CD4-positive, alpha-beta T cell treated with Interferon alpha-2 for 1 hour (primary cell): ENCODE measurements around the gene EVC.

Experiments
- DNase-seq, 2 donors: peaks; one replicate each; pipeline ENCODE4 v3.0.0-alpha.2; 2020 to 2022

EVC gene

DNA sequence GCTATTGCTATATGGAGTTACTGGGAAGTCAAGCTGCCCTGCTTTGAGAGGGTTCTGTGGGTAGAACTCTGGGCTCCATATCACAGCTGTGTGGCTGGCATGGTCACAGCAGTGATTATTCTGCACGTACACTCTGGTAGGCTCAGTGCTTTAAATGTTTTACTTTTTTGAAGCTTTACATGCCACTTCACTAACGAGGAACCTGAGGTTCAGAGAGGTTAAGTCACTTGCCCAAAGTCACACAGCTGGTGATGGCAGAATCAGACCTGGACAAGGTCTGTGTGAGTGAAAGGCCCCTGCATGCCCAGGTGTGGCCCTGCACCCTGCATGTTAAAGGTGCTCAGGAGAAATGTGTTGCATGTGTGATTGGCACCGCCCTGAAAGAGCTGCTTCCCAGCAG is 24.5 kb downstream of the EVC start:
- DNase-seq = no peak

DNA sequence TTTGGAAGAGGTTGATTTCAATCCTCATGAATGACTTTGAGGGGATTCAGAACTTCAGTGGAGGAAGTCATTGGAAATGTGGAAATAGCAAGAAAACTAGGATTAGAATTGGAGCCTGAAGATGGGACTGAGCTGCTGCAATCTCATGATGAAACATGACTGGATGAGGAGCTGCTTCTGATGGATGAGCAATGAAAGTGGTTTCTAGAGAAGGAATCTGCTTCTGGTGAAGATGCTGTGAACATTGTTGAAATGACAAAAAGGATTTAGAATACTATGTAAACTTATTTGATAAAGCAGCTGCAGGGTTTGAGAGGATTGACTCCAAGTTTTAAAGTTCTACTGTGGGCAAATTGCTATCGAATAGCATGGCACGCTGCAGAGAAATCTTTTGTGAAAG is 27.1 kb downstream of the EVC start:
- no peak for DNase-seq

DNA sequence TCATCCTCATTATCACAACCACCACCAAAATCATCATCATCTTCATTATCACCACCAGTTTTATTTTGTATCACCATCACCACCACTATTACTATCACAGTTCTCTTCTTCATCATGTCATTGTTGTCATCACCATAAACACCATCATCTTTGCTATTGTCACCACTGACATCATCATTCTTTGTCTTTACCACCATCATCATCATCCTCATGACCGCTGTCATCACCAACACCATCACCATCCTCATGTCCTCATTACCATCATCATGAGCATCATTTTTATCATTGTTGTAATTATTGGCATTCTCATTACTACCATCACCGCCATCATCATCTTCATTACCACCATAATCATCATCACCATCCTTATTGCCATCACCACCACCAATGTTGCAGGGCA is 31.4 kb downstream of the EVC start:
- DNase-seq = no peak

DNA sequence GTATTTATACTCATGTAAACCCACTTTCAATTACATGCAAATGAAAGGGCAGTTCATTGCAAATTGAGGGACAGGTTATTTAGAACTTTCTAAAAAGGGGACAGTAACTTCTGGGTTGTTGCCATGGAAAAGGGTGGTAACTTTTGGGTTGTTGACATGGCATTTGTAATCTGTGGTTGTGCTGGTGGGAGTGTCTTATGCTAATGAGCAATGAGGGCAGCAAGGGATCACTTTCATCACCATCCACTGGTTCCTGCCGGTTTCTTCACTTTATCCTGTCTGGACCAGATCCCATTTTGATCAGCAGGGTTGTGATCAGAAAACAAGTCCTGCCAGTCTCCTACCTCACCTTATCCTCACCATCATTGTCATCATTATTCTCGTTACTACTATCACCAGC is 32.0 kb downstream of the EVC start:
- DNase-seq = no peak

DNA sequence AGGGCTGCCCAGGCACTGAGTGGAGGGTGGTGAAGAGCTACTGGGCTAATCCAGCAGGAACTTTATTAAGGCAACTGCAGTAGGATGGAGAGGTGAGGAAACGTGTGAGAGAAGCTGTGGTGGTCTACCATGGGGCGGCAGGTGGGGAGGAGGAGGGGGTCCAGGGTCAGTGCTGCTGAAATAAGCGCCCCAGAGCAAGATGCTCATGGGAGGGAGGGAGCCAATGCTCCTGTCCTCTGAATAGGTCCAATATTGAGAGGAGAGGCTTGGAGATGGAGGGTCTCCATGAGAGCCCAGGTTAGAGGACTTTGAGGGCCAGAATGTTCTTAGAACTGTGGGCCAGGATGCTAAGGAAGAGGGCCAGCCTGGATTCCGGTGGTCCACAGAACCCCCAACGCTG is 35.2 kb downstream of the EVC start:
- no peak for DNase-seq

DNA sequence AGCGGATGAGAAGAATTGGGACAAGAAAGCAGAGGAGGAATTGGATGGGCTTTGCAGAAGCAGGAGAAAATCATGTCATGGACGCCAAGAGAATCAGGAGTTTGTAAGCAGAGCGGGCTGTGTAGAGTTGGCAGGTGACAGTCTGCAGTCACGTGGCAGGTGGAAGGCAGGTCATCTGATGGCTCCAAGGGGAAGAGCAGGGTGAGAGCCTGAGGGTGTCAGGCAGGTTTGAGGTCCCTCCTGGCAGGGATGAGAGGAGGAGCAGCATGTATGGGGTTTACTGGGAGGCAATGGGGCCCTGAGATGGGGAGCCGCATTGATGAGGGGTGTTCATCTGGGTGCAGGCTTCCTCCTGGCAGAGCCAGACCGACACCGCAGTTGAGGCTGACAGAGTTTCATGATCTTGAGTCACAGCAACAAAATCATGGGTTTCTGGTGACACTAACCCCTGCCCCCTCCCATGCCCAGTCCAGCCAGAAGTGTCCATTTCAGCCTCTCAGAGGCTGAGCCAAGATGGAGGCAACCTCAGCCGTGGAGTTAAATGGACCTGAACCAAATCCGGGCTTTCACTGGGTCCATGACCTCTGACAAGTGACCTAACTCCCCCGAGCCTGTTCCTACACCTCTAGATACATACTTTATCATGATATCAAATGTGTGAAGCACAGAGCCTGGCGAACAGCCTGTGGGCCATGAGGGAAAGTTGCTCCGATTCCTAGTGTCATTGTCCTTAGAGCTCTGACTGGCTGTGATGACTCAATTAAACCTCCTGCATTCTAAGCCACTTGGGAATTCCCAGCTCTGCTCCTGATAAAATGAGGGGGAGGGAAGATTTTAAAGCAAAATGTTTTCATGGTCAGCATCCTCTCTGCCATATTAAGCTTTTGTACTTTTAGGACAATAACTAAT is 36.1 kb downstream of the EVC start:
- DNase-seq = no peak

DNA sequence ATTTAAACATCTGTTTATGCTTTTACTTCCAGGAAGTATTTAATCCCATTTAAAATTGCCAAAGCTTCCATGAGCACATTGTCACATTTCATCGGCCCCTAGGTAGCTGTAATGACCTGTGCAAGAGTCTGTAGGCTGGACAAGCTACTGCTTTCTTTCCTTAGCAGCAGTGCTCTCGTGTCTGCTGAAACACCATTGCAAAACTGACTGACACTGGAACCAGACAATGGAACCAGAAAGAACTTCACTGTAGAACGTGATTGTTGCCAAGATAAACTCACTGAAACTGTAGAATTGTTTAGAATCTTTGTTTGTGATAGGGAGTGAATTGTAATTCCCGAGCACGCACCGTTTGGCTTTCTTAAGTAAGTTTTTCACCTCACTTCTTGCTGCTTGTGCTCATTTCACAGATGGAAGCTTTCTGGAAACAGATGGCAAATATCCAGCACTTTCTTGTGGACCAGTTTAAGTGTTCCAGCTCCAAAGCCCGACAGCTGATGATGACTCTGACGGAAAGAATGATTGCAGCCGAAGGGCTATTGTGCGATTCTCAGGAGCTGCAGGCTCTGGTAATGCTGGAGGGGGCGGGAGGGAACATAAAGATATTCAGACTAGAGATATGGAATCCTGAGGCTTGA is 36.9 kb downstream of the EVC start:
- no peak for DNase-seq

DNA sequence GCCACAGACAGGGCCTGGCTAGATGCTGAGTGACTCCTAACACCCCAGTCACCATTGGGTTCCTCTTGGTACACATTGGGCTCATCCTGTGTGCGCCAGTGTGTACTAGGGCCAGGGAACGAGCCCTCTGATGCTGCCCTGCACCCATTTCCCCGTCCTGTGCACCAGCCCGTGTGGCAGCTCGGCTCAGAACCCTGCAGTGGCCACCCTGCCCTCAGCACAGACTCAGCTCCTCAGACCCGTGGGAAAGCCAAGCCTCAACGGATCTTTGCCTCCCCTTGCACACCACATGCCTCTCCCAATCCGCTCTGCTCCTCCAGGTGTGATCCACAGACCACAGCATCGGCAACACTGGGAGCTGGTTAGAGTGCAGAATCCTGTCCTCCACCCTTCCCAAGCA is 38.6 kb downstream of the EVC start:
- no peak for DNase-seq

DNA sequence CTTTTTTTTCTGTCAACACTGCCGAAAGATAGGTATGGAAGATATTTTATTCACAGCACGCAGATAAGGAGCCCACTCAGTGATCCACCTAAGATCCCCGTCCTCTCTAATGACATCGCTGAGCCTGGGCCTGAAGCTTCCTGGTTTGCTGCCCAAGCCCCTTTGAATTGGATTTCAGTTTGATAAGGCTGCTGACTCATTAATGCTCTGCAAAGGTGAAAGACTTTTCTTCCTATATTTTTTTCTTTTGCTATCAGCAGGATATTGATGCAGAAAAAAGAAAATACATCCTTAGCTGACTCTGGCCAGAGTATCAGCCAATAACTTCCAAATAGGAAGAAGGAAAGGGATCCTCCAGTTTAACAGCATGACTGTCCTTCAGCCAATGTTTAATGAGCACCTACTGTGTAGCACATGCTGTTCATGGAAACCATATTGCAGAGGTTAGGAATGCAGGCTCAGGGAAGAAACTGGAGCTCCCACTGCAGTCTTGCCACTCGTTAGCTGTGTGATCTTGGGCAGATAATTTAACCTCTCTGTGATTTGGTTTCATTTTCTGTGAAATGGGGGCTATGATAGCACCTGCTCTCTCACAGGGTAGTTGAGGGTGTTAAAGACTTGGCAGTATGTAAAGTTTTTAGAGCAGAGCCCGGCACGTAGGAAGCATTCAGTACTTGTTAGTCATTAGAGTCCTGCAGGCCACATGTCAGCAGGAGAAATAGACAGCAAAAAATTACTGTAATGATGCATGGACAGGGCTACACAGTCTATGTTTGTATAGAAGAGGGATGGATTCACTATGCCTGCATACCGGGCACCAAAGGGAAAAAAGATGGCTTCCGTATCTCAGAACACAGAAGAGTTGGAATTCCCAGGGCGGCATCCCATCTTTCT is 39.3 kb downstream of the EVC start:
- DNase-seq = no peak

DNA sequence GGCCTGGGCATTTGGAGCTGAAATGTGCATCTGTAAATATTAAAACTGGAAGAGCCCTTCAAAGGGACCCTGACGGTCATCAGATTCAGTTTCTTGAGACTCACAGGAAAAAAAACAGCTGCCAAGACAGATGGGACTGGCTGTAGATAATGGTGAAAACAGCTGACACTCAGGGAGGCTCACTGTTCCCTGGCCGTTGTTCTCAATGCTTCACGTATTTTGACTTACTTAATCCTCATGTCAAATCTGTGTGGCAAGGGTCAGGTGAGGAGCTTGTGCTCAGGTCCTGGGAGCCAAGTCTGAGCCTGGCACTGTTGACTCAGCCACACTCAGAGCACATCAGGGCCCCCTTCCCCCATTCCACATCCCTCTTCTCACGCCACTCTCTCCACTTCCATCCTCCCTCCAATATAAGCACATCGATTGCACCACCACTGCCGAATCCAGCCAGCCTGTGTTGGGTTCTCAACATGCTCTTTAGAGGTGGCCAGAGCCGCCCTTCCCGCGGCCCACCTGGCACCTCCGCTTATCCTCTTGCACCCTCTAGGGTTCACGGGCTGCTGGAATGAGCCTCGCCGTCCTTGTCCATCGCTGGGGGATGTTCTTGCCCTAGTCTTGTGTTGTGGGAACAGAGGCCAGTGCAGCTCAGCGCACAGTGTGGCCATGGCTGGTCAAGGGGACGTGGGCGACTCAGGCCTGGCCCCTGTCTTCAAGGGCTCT is 40.1 kb downstream of the EVC start:
- DNase-seq = no peak

DNA sequence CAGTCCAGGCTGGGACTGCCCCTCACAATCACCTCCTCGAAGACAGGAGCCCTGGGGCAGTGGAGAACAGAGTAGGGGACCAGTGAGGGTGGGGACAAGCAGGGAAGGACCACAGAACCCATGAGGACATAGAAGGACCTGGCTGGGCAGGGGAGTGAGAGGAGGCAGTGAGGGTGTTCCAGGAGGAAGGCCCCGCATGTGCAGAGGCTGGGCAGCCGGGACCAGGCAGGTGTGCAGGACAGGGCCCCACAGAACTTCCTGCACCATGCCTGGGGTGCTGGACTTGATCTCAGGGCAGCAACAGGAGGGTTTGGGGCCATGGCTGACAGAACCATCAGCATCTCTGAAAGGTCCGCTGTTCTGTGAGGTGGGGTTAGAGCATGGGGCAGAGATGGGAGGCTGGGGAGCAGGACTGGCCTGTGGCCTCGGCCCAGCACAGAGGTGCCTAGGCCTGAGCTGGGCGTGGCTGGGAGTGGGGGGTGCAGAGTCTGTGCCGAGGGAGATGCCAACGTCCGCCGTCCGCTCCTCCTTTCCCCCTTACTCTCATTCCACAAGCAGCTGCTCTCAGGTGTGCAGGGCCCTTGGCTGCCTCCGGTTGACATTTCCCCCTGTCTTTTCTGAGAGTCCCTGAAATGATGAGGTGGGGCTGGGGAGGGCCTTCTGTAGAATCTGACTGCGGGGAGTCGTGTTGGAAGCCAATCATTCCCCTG is 40.8 kb downstream of the EVC start:
- no peak for DNase-seq

DNA sequence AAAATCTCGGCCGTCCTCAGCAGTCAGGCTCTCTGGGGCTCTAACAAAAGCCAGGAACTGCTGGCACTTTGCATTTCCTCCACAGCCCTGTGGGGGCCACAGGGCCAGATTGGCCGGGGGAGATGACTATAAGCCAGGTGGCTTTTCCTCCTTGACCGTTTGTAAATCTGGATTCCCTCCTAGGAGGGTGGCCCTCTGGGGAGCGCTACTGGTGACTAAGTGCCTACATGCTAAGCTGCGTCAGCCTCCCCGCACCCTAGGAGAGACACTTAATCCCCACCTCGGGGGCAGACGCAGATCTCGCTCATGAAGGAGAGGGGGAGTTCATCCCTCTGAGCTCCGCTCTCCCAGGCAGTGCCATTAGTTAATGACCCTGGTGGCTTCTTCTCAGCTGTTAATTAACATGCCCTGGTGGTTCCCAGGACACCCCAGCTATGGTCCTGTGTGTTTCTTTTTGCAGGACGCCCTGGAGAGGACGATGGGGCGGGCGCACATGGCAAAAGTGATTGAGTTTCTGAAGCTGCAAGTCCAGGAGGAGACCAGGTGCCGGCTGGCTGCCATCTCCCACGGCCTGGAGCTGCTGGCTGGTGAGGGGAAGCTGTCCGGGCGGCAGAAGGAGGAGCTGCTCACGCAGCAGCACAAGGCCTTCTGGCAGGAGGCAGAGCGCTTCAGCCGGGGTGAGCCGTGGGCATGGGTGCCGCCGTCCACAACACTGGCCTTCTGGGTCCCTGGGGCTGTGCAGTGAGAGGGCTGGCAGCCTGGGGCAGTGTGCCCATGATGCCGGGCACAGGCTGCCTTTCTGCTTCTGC is 41.6 kb downstream of the EVC start:
- DNase-seq = no peak

DNA sequence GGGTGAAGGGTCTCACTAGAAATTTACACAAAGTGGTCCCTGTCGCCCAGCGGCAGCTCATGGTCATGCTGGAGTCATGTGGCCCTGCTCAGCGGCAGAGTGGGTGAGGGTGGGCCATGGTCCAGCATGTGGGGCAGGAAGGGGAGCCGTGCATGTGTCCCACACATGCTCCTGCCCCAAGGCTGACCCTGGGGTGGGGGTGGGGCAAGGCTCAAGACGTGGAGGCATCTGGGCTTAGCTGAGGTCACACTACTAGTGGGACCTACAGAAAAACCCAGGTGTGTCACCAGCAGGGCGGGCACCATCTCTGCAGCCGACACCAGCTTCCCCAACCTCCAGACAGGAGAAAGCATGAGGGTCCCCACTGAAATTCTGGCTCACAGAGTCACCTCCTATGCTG is 42.4 kb downstream of the EVC start:
- no peak for DNase-seq

DNA sequence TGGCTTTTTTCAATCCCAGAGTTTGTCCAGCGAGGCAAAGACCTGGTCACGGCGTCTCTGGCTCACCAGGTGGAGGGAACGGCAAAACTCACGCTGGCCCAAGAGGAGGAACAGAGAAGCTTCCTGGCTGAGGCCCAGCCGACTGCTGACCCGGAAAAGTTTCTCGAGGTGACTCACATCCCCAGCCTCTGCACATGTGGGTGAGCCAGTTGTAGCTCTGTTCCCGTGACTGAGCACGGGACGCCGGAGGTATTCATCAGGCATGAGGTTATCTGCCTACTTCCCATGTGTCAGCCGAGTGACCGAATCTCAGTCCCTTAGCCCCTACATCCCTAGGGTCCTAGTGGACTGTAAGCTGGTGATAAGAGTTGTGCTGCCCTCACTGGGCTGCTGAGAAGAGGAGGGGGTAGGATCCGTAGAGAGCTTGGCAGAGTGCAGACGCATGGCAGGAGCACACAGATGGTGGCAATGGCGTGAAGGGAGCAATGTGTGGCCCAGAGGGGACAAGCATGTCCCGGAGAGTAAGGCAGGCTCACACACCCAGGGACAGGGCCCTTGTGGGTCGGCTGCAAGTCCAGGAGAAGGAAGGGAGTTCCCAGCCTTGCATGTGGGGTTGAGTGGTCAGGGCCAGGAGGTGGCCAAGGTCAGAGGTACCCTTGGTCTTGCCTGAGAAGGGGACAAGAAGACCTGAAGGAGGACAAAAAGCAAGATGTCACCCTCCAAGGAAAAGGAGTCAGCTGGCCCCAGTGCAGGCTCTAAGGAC is 42.9 kb downstream of the EVC start:
- DNase-seq = no peak

DNA sequence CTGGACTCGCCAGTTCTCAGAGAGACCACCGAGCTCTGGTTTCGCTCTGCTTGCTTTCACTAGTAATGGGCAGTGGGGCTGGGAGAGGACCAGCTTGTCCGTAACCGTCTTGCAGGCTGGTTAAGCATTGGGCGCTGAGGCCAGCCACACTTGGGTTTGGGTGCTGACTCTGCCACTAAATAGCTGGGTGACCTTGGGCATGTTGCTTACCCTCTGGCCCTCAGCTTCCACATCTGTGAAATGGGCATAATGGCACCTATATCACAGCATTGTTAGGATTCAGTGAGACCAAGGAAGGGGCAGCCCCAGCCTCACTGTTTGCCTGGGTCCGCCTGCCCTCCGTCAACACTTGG is 43.5 kb downstream of the EVC start:
- DNase-seq = no peak

DNA sequence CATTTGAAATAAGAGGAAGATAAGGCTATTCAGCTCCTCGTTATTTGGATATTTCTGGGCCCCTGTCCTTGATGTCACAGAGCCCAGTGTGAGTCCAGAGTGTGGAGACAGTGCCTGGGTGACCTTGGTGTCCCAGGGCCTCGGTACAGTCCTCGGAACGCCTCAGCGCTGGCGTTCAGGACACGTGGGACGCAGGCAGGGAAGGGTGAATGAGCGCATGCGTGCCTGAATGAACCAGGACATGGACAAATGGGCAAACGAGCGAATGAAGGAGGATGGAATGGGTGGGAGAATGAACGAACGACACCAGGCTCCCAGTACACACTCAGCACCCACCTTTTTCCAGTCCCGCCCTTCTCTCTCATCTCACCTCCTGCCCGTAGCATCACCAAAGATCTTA is 44.2 kb downstream of the EVC start:
- no peak for DNase-seq

DNA sequence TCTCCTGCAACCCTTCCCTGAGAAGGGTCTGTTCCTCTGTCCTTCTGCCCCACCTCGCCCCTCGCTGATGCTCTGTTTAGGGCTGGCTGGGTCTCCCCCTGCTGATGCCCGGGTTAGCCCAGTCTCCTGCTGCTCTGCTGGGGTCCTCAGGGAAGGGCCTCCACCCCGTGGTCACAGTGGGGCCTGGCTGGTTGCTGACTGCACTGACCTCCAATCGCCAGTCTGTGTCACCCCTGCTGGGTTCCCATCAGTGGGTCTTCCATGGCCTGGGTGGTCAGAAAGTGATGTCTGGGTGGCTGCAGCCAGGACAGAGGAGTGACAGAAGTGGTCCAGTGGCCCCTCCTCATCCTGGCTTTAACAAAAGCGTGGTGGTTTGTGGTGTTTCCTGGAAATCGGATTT is 44.7 kb downstream of the EVC start:
- DNase-seq = no peak

DNA sequence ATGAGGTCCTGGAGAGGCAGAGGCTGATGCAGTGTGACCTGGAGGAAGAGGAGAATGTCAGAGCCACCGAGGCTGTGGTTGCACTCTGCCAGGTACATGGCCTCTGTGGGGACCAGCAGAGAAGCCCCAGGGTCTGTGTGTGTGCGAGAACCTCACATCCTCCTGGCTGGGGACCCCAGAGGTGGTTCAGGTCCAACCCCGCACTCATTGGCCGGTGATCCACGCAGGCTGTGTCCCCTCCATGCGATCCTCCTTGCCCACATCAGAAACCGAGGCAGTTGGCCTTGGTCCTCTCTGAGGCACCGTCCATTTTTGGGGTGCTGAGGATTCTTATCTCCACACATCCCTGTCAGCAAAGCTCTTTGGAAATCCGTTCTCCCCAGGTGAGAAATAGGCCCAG is 45.3 kb downstream of the EVC start:
- no peak for DNase-seq

DNA sequence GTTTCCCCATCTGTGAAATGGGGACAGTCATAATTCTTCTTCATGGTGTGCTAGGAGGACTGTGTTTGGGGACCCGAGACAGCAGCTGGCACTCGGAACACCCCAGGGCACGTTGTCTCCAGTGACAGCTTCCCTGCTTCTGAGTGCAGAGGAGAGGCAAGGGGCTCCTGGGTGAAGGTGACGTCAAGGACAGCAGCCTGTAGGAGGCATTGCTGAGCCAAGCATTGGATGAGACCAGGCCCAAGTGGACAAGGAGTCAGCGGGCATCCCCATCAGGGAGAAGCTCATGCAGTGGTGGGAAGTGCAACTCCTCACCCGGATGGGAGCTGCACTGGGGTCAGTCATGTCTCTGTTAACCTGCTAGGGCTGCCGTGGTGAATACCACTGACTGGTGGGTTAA is 46.1 kb downstream of the EVC start:
- DNase-seq = no peak

DNA sequence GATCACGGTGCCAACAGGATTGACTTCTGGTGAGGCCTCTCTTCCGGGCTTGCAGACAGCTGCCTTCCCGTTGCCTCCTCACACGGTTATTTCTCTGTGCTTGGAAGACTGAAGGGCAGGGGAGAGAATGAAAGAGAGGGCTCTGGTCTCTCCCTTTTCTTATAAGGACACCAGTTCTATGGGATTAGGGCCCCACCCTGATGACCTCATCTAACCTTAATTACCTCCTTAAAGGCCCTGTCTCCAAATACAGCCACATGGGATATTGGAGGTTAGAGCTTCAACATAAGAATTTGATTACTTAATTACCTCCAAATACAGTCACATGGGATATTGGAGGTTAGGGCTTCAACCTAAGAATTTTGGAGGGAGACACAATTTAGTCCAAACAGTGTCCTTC is 46.5 kb downstream of the EVC start:
- DNase-seq = no peak

DNA sequence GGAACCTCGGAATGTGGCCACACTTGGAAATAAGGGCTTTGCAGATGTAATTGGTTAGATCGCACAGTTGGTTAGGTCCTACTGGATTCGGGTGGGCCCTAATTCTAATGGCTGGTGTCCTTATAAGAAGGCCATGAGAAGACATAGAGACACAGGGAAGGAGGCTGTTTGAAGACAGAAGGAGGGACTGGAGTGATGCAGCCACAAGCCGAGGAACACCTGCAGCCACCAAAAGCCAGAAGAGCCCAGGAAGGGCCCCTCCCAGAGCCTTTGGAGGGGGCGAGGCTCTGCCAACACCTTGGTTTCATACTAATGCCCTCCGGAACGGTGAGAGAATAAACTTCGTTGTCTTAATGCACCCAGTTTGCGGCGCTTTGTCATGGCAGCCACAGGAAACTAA is 47.0 kb downstream of the EVC start:
- DNase-seq = no peak
